PC-9 (cell line): ENCODE data around the gene RBM28. TPM values are rescaled to one million over a fixed set of nuclear protein-coding genes. Genes with fewer than 3 reads are reported as not detected.

Experiments used
- BruUV-seq: library from RNA; stranded (reverse); fragments of 400-500 nt; replicated peaks from 2 replicates; lab custom pipeline; 2021; lab: Mats Ljungman, UMichigan
- CTCF ChIA-PET: fragments of 300-600 bp; sonication (Branson Sonifier 250); formaldehyde crosslinking; loops from one replicate; lab custom pipeline; 2022; ENCODE audit warnings: antibody characterized with exemption; lab: Charles Lee
- POLR2A ChIA-PET: fragments of 300-600 bp; sonication (Branson Sonifier 250); formaldehyde crosslinking; loops from one replicate; lab custom pipeline; 2022; ENCODE audit warnings: antibody characterized with exemption; ENCODE audit not compliant: unreplicated experiment; lab: Charles Lee
- DNase-seq, 2 experiments: peaks; one replicate each; pipeline versions ENCODE4 v3.0.0 to v3.0.0-alpha.2; 2015 to 2022; ENCODE audit warnings: mixed read lengths in 1 of 2
- H2AFZ ChIP-seq: fragments of 200-600 bp; sonication (generic); 2 replicates; pipeline ENCODE4 v1.8.1; 2017; ENCODE audit warnings: antibody characterized with exemption
- H3F3A ChIP-seq: fragments of 200-600 bp; sonication (generic); 2 replicates; pipeline ENCODE4 v1.8.1; 2017; ENCODE audit warnings: antibody characterized with exemption, mild to moderate bottlenecking, low read depth; ENCODE audit not compliant: insufficient read depth
- H3K27ac ChIP-seq: fragments of 200-600 bp; sonication (generic); 2 replicates; pipeline ENCODE4 v1.6.1; 2016; ENCODE audit warnings: mixed run types
- H3K27me3 ChIP-seq: fragments of 200-600 bp; sonication (generic); 2 replicates; pipeline ENCODE4 v1.6.1; 2016; ENCODE audit warnings: low read depth, mixed run types; ENCODE audit not compliant: insufficient read depth
- H3K36me3 ChIP-seq: fragments of 200-600 bp; sonication (generic); 2 replicates; pipeline ENCODE4 v1.6.1; 2016; ENCODE audit warnings: low read depth, mixed run types
- H3K4me1 ChIP-seq: fragments of 200-600 bp; sonication (generic); replicated peaks from 2 replicates; pipeline ENCODE4 v1.6.1; 2016; ENCODE audit warnings: mixed run types; ENCODE audit not compliant: insufficient read depth
- H3K4me2 ChIP-seq: fragments of 200-600 bp; sonication (generic); 2 replicates; pipeline ENCODE4 v1.6.1; 2017; ENCODE audit warnings: mixed run types
- H3K4me3 ChIP-seq: fragments of 200-600 bp; sonication (generic); 2 replicates; pipeline ENCODE4 v1.6.1; 2016; ENCODE audit warnings: mixed run types
- H3K79me2 ChIP-seq: fragments of 200-600 bp; sonication (generic); 2 replicates; pipeline ENCODE4 v1.6.1; 2017; ENCODE audit warnings: low read depth, mixed run types
- H3K9me2 ChIP-seq: fragments of 200-600 bp; sonication (generic); 2 replicates; pipeline ENCODE4 v1.8.1; 2017; ENCODE audit warnings: mild to moderate bottlenecking; ENCODE audit not compliant: insufficient read depth
- H3K9me3 ChIP-seq: fragments of 200-600 bp; sonication (generic); 2 replicates; pipeline ENCODE4 v1.8.1; 2016; ENCODE audit warnings: low read depth; ENCODE audit not compliant: insufficient read depth
- H4K20me1 ChIP-seq: fragments of 200-600 bp; sonication (generic); 2 replicates; pipeline ENCODE4 v1.8.1; 2017; ENCODE audit not compliant: insufficient read depth
- CTCF ChIP-seq: fragments of 200-600 bp; sonication (generic); conservative IDR thresholded peaks from 2 replicates; pipeline ENCODE4 v1.6.1; 2017; ENCODE audit warnings: mixed run types, antibody characterized with exemption, mild to moderate bottlenecking, moderate library complexity
- EZH2 ChIP-seq: fragments of 200-600 bp; sonication (generic); IDR thresholded peaks from 2 replicates; pipeline ENCODE4 v1.8.0; 2017; ENCODE audit warnings: antibody characterized with exemption, low read depth
- intact Hi-C: fragments of 100-400 bp; cut with micrococcal nuclease; formaldehyde crosslinking; loops from one replicate; pipeline ENCODE4 v1.10.0; 2022; ENCODE audit not compliant: unreplicated experiment
- total RNA-seq: library from RNA; stranded (reverse); gene quantifications from 2 replicates; pipeline ENCODE4 v1.2.3, GENCODE V29; 2021

Gene RBM28
- total RNA-seq, 1 experiment from 2014 or later = 59.6 TPM

DNA sequence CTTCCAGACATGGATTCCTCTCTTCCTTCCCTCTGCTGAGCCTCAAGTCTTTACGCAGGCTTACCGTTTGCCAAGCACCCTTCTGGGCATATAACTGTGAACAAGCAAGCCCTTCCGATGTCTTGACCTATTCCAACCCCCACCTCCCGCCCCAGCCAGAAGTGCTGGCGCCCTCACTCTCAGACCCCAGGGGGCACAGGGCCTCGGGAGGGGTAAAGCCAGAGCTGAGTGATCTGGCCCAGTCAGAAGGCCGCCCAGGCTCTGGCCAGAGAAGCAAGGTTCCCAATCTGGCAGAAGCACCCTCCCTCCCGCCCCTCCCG, 16.6 kb upstream of the RBM28 start:
- TF ChIP-seq EZH2 = no peak
- no peak for TF ChIP-seq CTCF
- no peaks in the 10 kb centered on the region for H4K20me1 ChIP-seq
- no peaks in the 10 kb centered on the region for H3K9me2 ChIP-seq
- peak overlapping the region; percentile 90 for H3K4me2 ChIP-seq
- no TSS peak for BruUV-seq
- no peak for DNase-seq
- H3K27ac ChIP-seq = no peak overlapping the region
- H3F3A ChIP-seq = peaks cover 8% of the 10 kb centered on the region; the same call in 1 of the 2 replicates
- peaks cover 36% of the 10 kb centered on the region for H3K4me1 ChIP-seq
- no peaks in the 10 kb centered on the region for H3K79me2 ChIP-seq
- CTCF ChIA-PET = no interaction called here
- peak overlapping the region; percentile 67; the same call in 1 of the 2 replicates for H3K4me3 ChIP-seq
- POLR2A ChIA-PET = interaction anchor here (0.7 kb wide), 1 partner anchor 23 kb away, joined by 3 read pairs; no protein-coding TSS in a partner anchor
- H3K36me3 ChIP-seq = 0 out of 2 replicates have a peak, but pooled peaks cover 4% of the 10 kb centered on the region
- no peak overlapping the region for H2AFZ ChIP-seq
- no peaks in the 10 kb centered on the region for H3K9me3 ChIP-seq
- intact Hi-C loops = no loop called here
- peaks cover 10% of the 10 kb centered on the region; the same call in 1 of the 2 replicates for H3K27me3 ChIP-seq

DNA sequence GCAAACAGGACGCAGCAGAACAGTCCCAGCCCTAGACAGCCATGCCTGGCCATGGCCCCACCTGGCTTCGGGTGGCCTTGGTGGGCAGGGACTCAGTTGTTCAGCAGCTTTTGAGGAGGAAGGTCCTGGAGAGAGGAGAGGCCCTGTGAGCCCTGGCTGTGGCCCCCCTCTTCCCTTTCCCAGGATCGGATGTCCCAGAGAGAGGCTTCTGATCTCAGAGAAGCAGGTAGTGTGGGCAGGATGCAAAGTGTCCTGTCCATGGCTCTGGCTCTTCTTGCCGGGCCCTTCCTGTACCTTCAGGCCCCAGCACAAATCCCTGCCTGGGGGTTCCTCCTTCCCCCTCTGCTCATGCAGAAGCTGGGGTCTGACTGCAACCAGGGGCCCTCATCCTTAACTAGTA, 16.2 kb upstream of the RBM28 start:
- Histone ChIP-seq H2AFZ (no peak overlapping the region), H3K27ac (no peak overlapping the region), H4K20me1 (no peaks in the 10 kb centered on the region), H3K4me2 (peak overlapping the region; percentile 90), H3K9me3 (no peaks in the 10 kb centered on the region), H3K27me3 (peaks cover 10% of the 10 kb centered on the region; the same call in 1 of the 2 replicates), H3K4me1 (peaks cover 36% of the 10 kb centered on the region), H3F3A (peaks cover 8% of the 10 kb centered on the region; the same call in 1 of the 2 replicates), H3K36me3 (0 out of 2 replicates have a peak, but pooled peaks cover 4% of the 10 kb centered on the region), H3K79me2 (no peaks in the 10 kb centered on the region), H3K9me2 (no peaks in the 10 kb centered on the region), H3K4me3 (peak overlapping the region; percentile 67; the same call in 1 of the 2 replicates)
- BruUV-seq = no TSS peak
- no peak for TF ChIP-seq EZH2
- TF ChIP-seq CTCF = no peak
- CTCF ChIA-PET = no interaction called here
- POLR2A ChIA-PET = no interaction called here
- intact Hi-C loops = no loop called here
- DNase-seq = no peak

DNA sequence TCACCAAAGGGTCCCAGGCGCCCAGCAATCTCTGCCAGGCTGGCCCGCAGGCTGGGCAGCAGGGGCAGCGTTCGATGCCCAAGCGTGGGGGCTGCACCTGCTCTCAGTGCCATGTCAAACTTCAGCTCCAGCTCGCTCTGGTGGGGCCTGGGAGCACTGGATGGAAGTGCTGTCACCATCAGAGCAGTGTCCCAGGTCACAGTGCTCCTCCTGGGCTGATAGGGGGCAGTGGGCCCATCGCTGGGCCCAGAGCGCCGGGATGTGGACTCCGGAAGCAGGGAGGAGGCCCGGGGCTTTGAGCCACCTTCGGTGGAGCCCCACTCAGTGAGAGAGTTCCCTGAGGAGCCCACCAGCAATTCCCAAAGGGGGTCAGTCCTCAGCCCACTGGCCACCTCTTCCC, 15.6 kb upstream of the RBM28 start:
- TF ChIP-seq CTCF (no peak), EZH2 (no peak)
- Histone ChIP-seq H3K9me2 (no peaks in the 10 kb centered on the region), H3F3A (peaks cover 8% of the 10 kb centered on the region; the same call in 1 of the 2 replicates), H3K4me1 (peaks cover 36% of the 10 kb centered on the region), H3K4me3 (no peak overlapping the region), H3K4me2 (no peak overlapping the region), H2AFZ (no peak overlapping the region), H3K36me3 (0 out of 2 replicates have a peak, but pooled peaks cover 4% of the 10 kb centered on the region), H3K9me3 (no peaks in the 10 kb centered on the region), H3K27ac (no peak overlapping the region), H3K27me3 (peaks cover 10% of the 10 kb centered on the region; the same call in 1 of the 2 replicates), H3K79me2 (no peaks in the 10 kb centered on the region), H4K20me1 (no peaks in the 10 kb centered on the region)
- DNase-seq = no peak
- POLR2A ChIA-PET = no interaction called here
- intact Hi-C loops = no loop called here
- CTCF ChIA-PET = no interaction called here
- BruUV-seq = no TSS peak
